A549 (cell line): ENCODE results near the gene CAB39. TPM values are rescaled to one million over a fixed set of nuclear protein-coding genes. Genes with fewer than 3 reads are reported as not detected.

Experiments used
- ATAC-seq, 2 experiments: fragments of 200-7000 bp in 1 of 2; fragments of >200 bp in 1 of 2; cut with Nextera tagmentation in 1 of 2; cut with Tn5 transposase in 1 of 2; 3 replicates each; pipeline versions ENCODE4 v1.8.0 to v1.9.1; 2018 to 2020; ENCODE audit warnings: mild to moderate bottlenecking in 1 of 2, moderate library complexity in 1 of 2
- CTCF ChIA-PET: fragments of 300-600 bp; sonication (Branson Sonifier 250); formaldehyde crosslinking; extraction: SDS; loops from one replicate; lab custom pipeline; 2021; ENCODE audit warnings: antibody characterized with exemption, inconsistent platforms; lab: Yijun Ruan, JAX
- POLR2A ChIA-PET: fragments of 350-600 bp; formaldehyde crosslinking; extraction: SDS; loops from one replicate; lab custom pipeline; 2021; ENCODE audit warnings: antibody characterized with exemption, inconsistent platforms; lab: Yijun Ruan, JAX
- DNase-seq, 2 experiments: peaks; one replicate each; pipeline versions ENCODE4 v3.0.0 to v3.0.0-alpha.2; 2011 to 2016; ENCODE audit warnings: low read depth in 1 of 2, low spot score in 1 of 2
- FAIRE-seq: peaks from 2 replicates; lab custom pipeline; 2011; peaks lifted over from hg19 to GRCh38; lab: Jason Lieb, UNC
- H3K27ac ChIP-seq, 2 experiments: fragments of >200 bp; sonication (Bioruptor Twin); formaldehyde crosslinking; 3 replicates each; pipeline ENCODE4 v1.5.1; 2016 to 2017
- H3K4me1 ChIP-seq: fragments of >200 bp; sonication (Bioruptor Twin); formaldehyde crosslinking; 3 replicates; pipeline ENCODE4 v1.6.1; 2016
- H3K4me2 ChIP-seq: fragments of >200 bp; sonication (Bioruptor Twin); formaldehyde crosslinking; 3 replicates; pipeline ENCODE4 v1.6.1; 2016
- H3K4me3 ChIP-seq: fragments of >200 bp; sonication (Bioruptor Twin); formaldehyde crosslinking; 3 replicates; pipeline ENCODE4 v1.5.1; 2016
- H3K9me3 ChIP-seq: fragments of >200 bp; sonication (Bioruptor Twin); formaldehyde crosslinking; 3 replicates; pipeline ENCODE4 v1.6.1; 2016
- BHLHE40 ChIP-seq: IDR thresholded peaks from 2 replicates; pipeline ENCODE4 v1.6.1; 2012; ENCODE audit warnings: low read depth, low read length, inconsistent platforms
- CHD4 ChIP-seq: fragments of 200-600 bp; sonication (generic); IDR thresholded peaks from 2 replicates; pipeline ENCODE4 v1.6.1; 2016; ENCODE audit warnings: antibody characterized with exemption, mild to moderate bottlenecking, borderline replicate concordance
- ELK1 ChIP-seq: fragments of 150-350 bp; IDR thresholded peaks from 2 replicates; pipeline ENCODE4 v1.6.1; 2014; ENCODE audit warnings: low read depth, mild to moderate bottlenecking, low read length
- ESRRA ChIP-seq: fragments of 150-350 bp; IDR thresholded peaks from 2 replicates; pipeline ENCODE4 v1.6.1; 2014; ENCODE audit warnings: mild to moderate bottlenecking, low read length, borderline replicate concordance
- FOSL2 ChIP-seq, 2 experiments: fragments of 450-650 bp in 1 of 2; fragments of >200 bp in 1 of 2; sonication (Bioruptor Twin) in 1 of 2; formaldehyde crosslinking; IDR thresholded peaks; 2 replicates each; pipeline versions ENCODE4 v1.5.0 to v1.6.1; 2016 to 2020; ENCODE audit warnings: mild to moderate bottlenecking in 1 of 2, moderate library complexity in 1 of 2
- GATA3 ChIP-seq: IDR thresholded peaks from 2 replicates; pipeline ENCODE4 v1.6.1; 2012; ENCODE audit warnings: borderline replicate concordance
- HOXA7 ChIP-seq: fragments of 250-450 bp; sonication (Bioruptor Pico); IDR thresholded peaks from 2 replicates; pipeline ENCODE4 v1.5.0; 2020; ENCODE audit warnings: mild to moderate bottlenecking, moderate library complexity
- JUNB ChIP-seq: fragments of >200 bp; sonication (Bioruptor Twin); formaldehyde crosslinking; IDR thresholded peaks from 2 replicates; pipeline ENCODE4 v1.6.1; 2016
- KDM1A ChIP-seq: fragments of 200-600 bp; sonication (generic); IDR thresholded peaks from 2 replicates; pipeline ENCODE4 v1.6.1; 2016; ENCODE audit warnings: low read depth, mild to moderate bottlenecking
- MAFK ChIP-seq: fragments of 450-650 bp; IDR thresholded peaks from 2 replicates; pipeline ENCODE4 v1.6.1; 2014; ENCODE audit not compliant: partially characterized antibody
- MYC ChIP-seq: IDR thresholded peaks from 2 replicates; pipeline ENCODE4 v1.6.1; 2012; ENCODE audit warnings: mild to moderate bottlenecking, inconsistent platforms, low read length, improper control_type of control experiment, borderline replicate concordance
- NFE2L2 ChIP-seq: fragments of 150-350 bp; conservative IDR thresholded peaks from 2 replicates; pipeline ENCODE4 v1.6.1; 2014; ENCODE audit warnings: low read length
- NR3C1 ChIP-seq: fragments of >200 bp; sonication (Bioruptor Twin); formaldehyde crosslinking; IDR thresholded peaks from 3 replicates; pipeline ENCODE4 v1.6.1; 2017
- RAD21 ChIP-seq, 2 experiments: fragments of >200 bp in 1 of 2; sonication (Bioruptor Twin) in 1 of 2; formaldehyde crosslinking in 1 of 2; IDR thresholded peaks in 1 of 2; conservative IDR thresholded peaks in 1 of 2; 2 replicates in 1 of 2; 3 replicates in 1 of 2; pipeline ENCODE4 v1.6.1; 2012 to 2018; ENCODE audit warnings: inconsistent platforms in 1 of 2
- SMC3 ChIP-seq: fragments of >200 bp; sonication (Bioruptor Twin); formaldehyde crosslinking; IDR thresholded peaks from 3 replicates; pipeline ENCODE4 v1.6.1; 2018; ENCODE audit warnings: inconsistent platforms
- ZNF302 ChIP-seq: fragments of 250-450 bp; sonication (Bioruptor Pico); IDR thresholded peaks from 2 replicates; pipeline ENCODE4 v1.9.0; 2021; ENCODE audit warnings: inconsistent platforms, mild to moderate bottlenecking, moderate library complexity
- WGBS: methylation state at CpG from one replicate; pipeline ENCODE4 v1.1.6; 2017; ENCODE audit errors: missing lambda C conversion rate; 5-methylcytosine and 5-hydroxymethylcytosine counted together
- polyA plus RNA-seq, 4 experiments: library from polyadenylated mRNA; depleted of rRNA in 3 of 4; stranded (reverse); fragments of >200 nt; fragmentation: RNase III in 1 of 4; extraction: RNeasy Plus Mini Kit Qiagen cat#74134 plus additional on column Dnase treatment in 1 of 4; gene quantifications; 2 replicates in 3 of 4; 3 replicates in 1 of 4; pipeline ENCODE4 v1.2.3, GENCODE V29; 2011 to 2017
- TF ChIP-seq, protein P1 (sequence below): fragments of >200 bp; sonication (Bioruptor Twin); formaldehyde crosslinking; IDR thresholded peaks from 3 replicates; pipeline ENCODE4 v1.6.1; 2016
- TF ChIP-seq, protein P2 (sequence below): IDR thresholded peaks from 2 replicates; pipeline ENCODE4 v1.6.1; 2012; ENCODE audit warnings: low read depth, borderline replicate concordance
- TF ChIP-seq, protein P3 (sequence below): fragments of >200 bp; sonication (Bioruptor Twin); formaldehyde crosslinking; IDR thresholded peaks from 3 replicates; pipeline ENCODE4 v1.5.1; 2016
- TF ChIP-seq, protein P4 (sequence below): IDR thresholded peaks from 2 replicates; pipeline ENCODE4 v1.6.1; 2012

The CAB39 gene
- polyA plus RNA-seq, 2 of the 4 experiments (the other 2 are of a cell fraction): 28.4 to 54.2 TPM

DNA sequence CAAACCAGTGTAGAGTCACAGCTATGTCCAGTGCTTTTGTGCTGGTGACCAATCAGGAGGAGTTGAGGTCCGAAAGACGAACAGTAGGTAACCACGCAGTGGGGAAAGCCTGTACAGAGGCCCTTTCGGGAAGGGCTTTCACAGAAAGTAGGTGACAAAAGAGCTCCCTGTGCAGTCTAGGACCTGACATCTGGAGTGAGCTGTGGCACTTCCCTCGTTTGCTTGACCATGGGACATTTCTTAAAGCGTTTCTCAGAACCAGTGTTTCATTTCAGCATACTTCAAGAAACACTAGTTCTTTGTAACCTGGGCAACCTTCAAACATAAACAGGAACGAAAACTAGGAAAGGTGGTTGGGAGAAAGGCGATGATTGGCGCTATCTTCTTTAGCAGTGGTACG, 96.4 kb downstream of the CAB39 start (continued):
- TF ChIP-seq, protein P1, sequence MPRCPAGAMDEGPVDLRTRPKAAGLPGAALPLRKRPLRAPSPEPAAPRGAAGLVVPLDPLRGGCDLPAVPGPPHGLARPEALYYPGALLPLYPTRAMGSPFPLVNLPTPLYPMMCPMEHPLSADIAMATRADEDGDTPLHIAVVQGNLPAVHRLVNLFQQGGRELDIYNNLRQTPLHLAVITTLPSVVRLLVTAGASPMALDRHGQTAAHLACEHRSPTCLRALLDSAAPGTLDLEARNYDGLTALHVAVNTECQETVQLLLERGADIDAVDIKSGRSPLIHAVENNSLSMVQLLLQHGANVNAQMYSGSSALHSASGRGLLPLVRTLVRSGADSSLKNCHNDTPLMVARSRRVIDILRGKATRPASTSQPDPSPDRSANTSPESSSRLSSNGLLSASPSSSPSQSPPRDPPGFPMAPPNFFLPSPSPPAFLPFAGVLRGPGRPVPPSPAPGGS: no peak
- no peak for TF ChIP-seq RAD21 (conservative IDR thresholded peaks at IDR 0.05 in 1 of 2, IDR thresholded peaks at IDR 0.05 in 1 of 2)

GRCh38 chr2:230809677-230810251, 97.1 kb downstream of the CAB39 start:
- Histone ChIP-seq H3K9me3 (no peaks in the 10 kb centered on the region), H3K4me1 (no peaks in the 10 kb centered on the region), H3K27ac (no peak overlapping the region), H3K4me3 (no peak overlapping the region), H3K4me2 (no peak overlapping the region)
- peak in 1 of 2 experiments; percentile 42; a peak in 2 of 6 replicates for ATAC-seq
- TF ChIP-seq JUNB: no peak
- no peak for TF ChIP-seq FOSL2 (IDR thresholded peaks at IDR 0.05)
- peak; percentile 62; the same call in 1 of the 2 replicates for TF ChIP-seq FOSL2 (CRISPR knock-in tag; IDR thresholded peaks at IDR 0.05)
- no peak for TF ChIP-seq CHD4
- TF ChIP-seq KDM1A: no peak
- TF ChIP-seq, protein P2, sequence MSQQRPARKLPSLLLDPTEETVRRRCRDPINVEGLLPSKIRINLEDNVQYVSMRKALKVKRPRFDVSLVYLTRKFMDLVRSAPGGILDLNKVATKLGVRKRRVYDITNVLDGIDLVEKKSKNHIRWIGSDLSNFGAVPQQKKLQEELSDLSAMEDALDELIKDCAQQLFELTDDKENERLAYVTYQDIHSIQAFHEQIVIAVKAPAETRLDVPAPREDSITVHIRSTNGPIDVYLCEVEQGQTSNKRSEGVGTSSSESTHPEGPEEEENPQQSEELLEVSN: no peak
- TF ChIP-seq SMC3: no peak
- TF ChIP-seq, protein P3, sequence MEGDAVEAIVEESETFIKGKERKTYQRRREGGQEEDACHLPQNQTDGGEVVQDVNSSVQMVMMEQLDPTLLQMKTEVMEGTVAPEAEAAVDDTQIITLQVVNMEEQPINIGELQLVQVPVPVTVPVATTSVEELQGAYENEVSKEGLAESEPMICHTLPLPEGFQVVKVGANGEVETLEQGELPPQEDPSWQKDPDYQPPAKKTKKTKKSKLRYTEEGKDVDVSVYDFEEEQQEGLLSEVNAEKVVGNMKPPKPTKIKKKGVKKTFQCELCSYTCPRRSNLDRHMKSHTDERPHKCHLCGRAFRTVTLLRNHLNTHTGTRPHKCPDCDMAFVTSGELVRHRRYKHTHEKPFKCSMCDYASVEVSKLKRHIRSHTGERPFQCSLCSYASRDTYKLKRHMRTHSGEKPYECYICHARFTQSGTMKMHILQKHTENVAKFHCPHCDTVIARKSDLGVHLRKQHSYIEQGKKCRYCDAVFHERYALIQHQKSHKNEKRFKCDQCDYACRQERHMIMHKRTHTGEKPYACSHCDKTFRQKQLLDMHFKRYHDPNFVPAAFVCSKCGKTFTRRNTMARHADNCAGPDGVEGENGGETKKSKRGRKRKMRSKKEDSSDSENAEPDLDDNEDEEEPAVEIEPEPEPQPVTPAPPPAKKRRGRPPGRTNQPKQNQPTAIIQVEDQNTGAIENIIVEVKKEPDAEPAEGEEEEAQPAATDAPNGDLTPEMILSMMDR: peak; percentile 32; the same call in 2 of the 3 replicates
- TF ChIP-seq MYC: no peak
- no peak for TF ChIP-seq BHLHE40
- no peak for TF ChIP-seq NFE2L2
- TF ChIP-seq GATA3: no peak
- TF ChIP-seq NR3C1: no peak
- TF ChIP-seq ELK1: no peak
- TF ChIP-seq, protein P4, sequence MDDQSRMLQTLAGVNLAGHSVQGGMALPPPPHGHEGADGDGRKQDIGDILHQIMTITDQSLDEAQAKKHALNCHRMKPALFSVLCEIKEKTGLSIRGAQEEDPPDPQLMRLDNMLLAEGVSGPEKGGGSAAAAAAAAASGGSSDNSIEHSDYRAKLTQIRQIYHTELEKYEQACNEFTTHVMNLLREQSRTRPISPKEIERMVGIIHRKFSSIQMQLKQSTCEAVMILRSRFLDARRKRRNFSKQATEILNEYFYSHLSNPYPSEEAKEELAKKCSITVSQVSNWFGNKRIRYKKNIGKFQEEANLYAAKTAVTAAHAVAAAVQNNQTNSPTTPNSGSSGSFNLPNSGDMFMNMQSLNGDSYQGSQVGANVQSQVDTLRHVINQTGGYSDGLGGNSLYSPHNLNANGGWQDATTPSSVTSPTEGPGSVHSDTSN: no peak
- peak; percentile 66 for TF ChIP-seq MAFK
- no peak for TF ChIP-seq HOXA7 (CRISPR knock-in tag)
- TF ChIP-seq ESRRA: no peak
- no peak for TF ChIP-seq ZNF302 (CRISPR knock-in tag)
- no peak for FAIRE-seq
- DNase-seq: peak in 1 of 2 experiments; percentile 13
- WGBS: 80% methylated on average over 8 of the region's 8 CpGs
- ChIA-PET POLR2A (no interaction called here), CTCF (interaction anchor here (1.0 to 1.7 kb wide), 6 partner anchors 8 to 16 kb away, joined by 3 to 8 read pairs (median 4); no protein-coding TSS in a partner anchor)
